Mesangial cell (primary cell): ENCODE measurements around the gene BARX2. TPM values are rescaled to one million over a fixed set of nuclear protein-coding genes. Genes with fewer than 3 reads are reported as not detected.

Source experiments
- total RNA-seq: library from RNA; depleted of rRNA; stranded (reverse); fragments of >200 nt; gene quantifications from 2 replicates; pipeline ENCODE4 v1.2.3, GENCODE V29; 2015

Gene BARX2, protein sequence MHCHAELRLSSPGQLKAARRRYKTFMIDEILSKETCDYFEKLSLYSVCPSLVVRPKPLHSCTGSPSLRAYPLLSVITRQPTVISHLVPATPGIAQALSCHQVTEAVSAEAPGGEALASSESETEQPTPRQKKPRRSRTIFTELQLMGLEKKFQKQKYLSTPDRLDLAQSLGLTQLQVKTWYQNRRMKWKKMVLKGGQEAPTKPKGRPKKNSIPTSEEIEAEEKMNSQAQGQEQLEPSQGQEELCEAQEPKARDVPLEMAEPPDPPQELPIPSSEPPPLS
- not detected in 2 replicates for total RNA-seq

DNA sequence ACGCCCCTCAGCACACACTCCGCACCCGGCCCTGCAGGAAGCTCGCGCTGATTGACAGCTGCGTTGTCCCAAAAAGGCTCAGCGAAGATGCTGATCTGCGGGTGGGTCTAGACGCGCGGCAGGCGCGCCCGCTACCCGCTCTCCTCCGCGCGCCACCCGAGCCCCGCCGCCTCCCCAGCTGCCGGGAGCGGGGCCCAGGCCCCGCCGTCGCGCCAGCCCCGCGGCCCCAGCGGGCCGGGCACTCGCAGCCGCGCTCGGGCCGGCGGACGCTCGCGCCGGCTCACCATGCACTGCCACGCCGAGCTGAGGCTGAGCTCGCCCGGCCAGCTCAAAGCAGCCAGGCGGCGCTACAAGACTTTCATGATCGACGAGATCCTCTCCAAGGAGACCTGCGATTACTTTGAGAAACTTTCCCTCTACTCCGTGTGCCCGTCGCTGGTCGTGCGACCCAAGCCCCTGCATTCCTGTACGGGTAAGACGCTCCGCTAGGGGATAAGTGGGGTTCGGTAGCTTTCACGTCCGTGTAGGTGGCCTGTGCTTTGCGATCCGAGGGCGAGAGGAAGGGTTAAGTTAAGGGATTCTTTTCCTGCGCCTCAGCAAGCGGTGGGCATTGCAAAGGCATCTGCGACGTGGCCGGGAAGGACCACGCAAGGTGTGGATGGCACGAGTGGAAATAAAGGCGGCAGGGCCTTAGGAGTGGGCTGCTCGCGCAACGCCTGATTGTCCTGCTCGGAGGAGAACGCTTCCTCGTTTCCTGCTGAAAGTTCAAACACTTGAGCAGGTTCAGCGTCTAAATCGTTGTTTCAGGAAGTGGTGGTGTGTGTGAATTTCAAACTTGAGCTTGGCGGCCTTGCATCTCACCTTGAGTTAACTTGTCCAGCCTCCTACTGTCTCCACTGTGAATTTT is at the start of gene BARX2:
TSS of gene BARX2 (plus strand) at position 98 of the 907 bp plus-strand sequence. CDS start at position 286, 188 bp downstream.

Other genes starting within 250 kb of the BARX2 start
- gene ARHGAP32, start 183.5 kb upstream of the BARX2 start, total RNA-seq: 3.4 and 4.4 TPM in 2 replicates